ENCODE results near the gene UTP3. TPM values are rescaled to one million over a fixed set of nuclear protein-coding genes. Genes with fewer than 3 reads are reported as not detected.

The UTP3 gene
- total and polyA plus RNA-seq, 9 of the 15 experiments (the other 6 are each of a cell fraction or from before 2014, with no cell fraction given) = 11.9 to 69.3 (median 34.0) TPM

DNA sequence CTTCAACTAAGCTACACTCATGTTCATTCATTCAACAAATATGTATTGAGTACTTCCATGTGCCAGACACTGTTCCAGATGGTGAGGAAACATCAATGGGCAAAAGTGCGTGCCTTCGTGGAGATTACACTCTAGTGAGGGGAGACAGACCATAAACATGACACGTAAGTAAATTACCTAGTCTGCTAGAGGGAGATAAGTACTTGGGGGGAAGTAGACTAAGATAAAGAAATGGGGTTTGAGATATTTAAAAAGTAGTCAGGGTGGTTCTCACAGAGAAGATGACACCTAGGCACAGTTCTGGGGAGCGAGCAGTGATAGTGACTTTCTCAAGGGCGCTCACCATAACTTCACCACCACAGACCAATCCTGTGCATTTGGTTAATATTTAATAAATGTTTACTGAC, 33.7 kb upstream of the UTP3 start (continued):
- TF ChIP-seq, protein P1, sequence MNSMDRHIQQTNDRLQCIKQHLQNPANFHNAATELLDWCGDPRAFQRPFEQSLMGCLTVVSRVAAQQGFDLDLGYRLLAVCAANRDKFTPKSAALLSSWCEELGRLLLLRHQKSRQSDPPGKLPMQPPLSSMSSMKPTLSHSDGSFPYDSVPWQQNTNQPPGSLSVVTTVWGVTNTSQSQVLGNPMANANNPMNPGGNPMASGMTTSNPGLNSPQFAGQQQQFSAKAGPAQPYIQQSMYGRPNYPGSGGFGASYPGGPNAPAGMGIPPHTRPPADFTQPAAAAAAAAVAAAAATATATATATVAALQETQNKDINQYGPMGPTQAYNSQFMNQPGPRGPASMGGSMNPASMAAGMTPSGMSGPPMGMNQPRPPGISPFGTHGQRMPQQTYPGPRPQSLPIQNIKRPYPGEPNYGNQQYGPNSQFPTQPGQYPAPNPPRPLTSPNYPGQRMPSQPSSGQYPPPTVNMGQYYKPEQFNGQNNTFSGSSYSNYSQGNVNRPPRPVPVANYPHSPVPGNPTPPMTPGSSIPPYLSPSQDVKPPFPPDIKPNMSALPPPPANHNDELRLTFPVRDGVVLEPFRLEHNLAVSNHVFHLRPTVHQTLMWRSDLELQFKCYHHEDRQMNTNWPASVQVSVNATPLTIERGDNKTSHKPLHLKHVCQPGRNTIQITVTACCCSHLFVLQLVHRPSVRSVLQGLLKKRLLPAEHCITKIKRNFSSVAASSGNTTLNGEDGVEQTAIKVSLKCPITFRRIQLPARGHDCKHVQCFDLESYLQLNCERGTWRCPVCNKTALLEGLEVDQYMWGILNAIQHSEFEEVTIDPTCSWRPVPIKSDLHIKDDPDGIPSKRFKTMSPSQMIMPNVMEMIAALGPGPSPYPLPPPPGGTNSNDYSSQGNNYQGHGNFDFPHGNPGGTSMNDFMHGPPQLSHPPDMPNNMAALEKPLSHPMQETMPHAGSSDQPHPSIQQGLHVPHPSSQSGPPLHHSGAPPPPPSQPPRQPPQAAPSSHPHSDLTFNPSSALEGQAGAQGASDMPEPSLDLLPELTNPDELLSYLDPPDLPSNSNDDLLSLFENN (IDR thresholded peaks at IDR 0.05; ENCODE audit: low read depth in 2 of 2, low read length in 2 of 2) = peak in 1 of 2 experiments; percentile 73; a peak in 2 of 4 replicates
- TF ChIP-seq ZNF174 (CRISPR knock-in tag; IDR thresholded peaks at IDR 0.05) (no peak), RBM22 (IDR thresholded peaks at IDR 0.05; ENCODE audit: low read depth, low read length, poor library complexity, severe bottlenecking) (no peak), PURB (CRISPR knock-in tag; IDR thresholded peaks at IDR 0.05; ENCODE audit: low read depth) (no peak), ARNT (IDR thresholded peaks at IDR 0.05) (peak; percentile 33 to 73; a peak in 1 of 4 replicates), MXI1 (IDR thresholded peaks at IDR 0.05; ENCODE audit: low read depth, low read length) (no peak), NCOR1 (IDR thresholded peaks at IDR 0.05) (peak; percentile 91), RFX7 (CRISPR knock-in tag; IDR thresholded peaks at IDR 0.05) (no peak), TCF3 (CRISPR knock-in tag; IDR thresholded peaks at IDR 0.05) (peak; percentile 96), ARID1B (IDR thresholded peaks at IDR 0.05) (peak; percentile 95), ZKSCAN3 (CRISPR knock-in tag; IDR thresholded peaks at IDR 0.05) (no peak), NEUROD1 (IDR thresholded peaks at IDR 0.05; ENCODE audit: borderline replicate concordance, low read depth, low read length, partially characterized antibody) (no peak), ZNF445 (CRISPR knock-in tag; IDR thresholded peaks at IDR 0.05; ENCODE audit: low read depth) (no peak), HIVEP1 (CRISPR knock-in tag; IDR thresholded peaks at IDR 0.05) (no peak), EZH2 (IDR thresholded peaks at IDR 0.05; ENCODE audit: borderline replicate concordance, low read depth, low read length) (no peak), FOXM1 (IDR thresholded peaks at IDR 0.05; ENCODE audit: low read depth) (peak; percentile 81), FOXM1 (CRISPR knock-in tag; IDR thresholded peaks at IDR 0.05; ENCODE audit: low read depth) (no peak), RUNX1 (IDR thresholded peaks at IDR 0.05; ENCODE audit: low read depth) (no peak)
- TF ChIP-seq, protein P2, sequence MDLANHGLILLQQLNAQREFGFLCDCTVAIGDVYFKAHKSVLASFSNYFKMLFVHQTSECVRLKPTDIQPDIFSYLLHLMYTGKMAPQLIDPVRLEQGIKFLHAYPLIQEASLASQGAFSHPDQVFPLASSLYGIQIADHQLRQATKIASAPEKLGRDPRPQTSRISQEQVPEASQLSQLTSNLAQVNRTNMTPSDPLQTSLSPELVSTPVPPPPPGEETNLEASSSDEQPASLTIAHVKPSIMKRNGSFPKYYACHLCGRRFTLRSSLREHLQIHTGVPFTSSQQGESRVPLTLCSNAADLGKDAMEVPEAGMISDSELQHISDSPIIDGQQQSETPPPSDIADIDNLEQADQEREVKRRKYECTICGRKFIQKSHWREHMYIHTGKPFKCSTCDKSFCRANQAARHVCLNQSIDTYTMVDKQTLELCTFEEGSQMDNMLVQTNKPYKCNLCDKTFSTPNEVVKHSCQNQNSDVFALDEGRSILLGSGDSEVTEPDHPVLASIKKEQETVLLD (IDR thresholded peaks at IDR 0.05) = 0 out of 2 replicates have a peak, but pooled peaks have one; percentile 17
- TF ChIP-seq, protein P3, sequence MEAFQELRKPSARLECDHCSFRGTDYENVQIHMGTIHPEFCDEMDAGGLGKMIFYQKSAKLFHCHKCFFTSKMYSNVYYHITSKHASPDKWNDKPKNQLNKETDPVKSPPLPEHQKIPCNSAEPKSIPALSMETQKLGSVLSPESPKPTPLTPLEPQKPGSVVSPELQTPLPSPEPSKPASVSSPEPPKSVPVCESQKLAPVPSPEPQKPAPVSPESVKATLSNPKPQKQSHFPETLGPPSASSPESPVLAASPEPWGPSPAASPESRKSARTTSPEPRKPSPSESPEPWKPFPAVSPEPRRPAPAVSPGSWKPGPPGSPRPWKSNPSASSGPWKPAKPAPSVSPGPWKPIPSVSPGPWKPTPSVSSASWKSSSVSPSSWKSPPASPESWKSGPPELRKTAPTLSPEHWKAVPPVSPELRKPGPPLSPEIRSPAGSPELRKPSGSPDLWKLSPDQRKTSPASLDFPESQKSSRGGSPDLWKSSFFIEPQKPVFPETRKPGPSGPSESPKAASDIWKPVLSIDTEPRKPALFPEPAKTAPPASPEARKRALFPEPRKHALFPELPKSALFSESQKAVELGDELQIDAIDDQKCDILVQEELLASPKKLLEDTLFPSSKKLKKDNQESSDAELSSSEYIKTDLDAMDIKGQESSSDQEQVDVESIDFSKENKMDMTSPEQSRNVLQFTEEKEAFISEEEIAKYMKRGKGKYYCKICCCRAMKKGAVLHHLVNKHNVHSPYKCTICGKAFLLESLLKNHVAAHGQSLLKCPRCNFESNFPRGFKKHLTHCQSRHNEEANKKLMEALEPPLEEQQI (IDR thresholded peaks at IDR 0.05) = peak; percentile 64
- TF ChIP-seq, protein P4, sequence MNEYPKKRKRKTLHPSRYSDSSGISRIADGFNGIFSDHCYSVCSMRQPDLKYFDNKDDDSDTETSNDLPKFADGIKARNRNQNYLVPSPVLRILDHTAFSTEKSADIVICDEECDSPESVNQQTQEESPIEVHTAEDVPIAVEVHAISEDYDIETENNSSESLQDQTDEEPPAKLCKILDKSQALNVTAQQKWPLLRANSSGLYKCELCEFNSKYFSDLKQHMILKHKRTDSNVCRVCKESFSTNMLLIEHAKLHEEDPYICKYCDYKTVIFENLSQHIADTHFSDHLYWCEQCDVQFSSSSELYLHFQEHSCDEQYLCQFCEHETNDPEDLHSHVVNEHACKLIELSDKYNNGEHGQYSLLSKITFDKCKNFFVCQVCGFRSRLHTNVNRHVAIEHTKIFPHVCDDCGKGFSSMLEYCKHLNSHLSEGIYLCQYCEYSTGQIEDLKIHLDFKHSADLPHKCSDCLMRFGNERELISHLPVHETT (CRISPR knock-in tag; conservative IDR thresholded peaks at IDR 0.05 in 1 of 2, IDR thresholded peaks at IDR 0.05 in 1 of 2) = no peak

Data from K562 (cell line).